Central memory CD8-positive, alpha-beta T cell (primary cell): ENCODE data around the gene DHRS7B.

Experiments
- ATAC-seq: fragments of 150-1000 bp; cut with Tn5 transposase; replicated peaks from 2 replicates; pipeline ENCODE4 v1.10.0; 2022; ENCODE audit warnings: mild to moderate bottlenecking, moderate FRiP score, moderate number of reproducible peaks; ENCODE audit not compliant: poor library complexity, severe bottlenecking; ENCODE audit errors: extremely low read depth
- DNase-seq, 2 donors: peaks; one replicate each; pipeline ENCODE4 v3.0.0; 2021; ENCODE audit warnings: low spot score in 2 of 2
- H3K27ac Mint-ChIP-seq: one replicate; pipeline ENCODE4 v1.8.0; 2022; ENCODE audit warnings: low read depth, mild to moderate bottlenecking, moderate library complexity, mixed read lengths
- H3K27me3 Mint-ChIP-seq: one replicate; pipeline ENCODE4 v1.8.0; 2022; ENCODE audit warnings: mixed read lengths
- H3K36me3 Mint-ChIP-seq: one replicate; pipeline ENCODE4 v1.8.0; 2022; ENCODE audit warnings: mild to moderate bottlenecking, moderate library complexity, mixed read lengths; ENCODE audit not compliant: insufficient read depth
- H3K4me1 Mint-ChIP-seq: one replicate; pipeline ENCODE4 v1.8.0; 2022; ENCODE audit warnings: mixed read lengths
- H3K4me3 Mint-ChIP-seq: one replicate; pipeline ENCODE4 v1.8.0; 2022; ENCODE audit warnings: mild to moderate bottlenecking, moderate library complexity, mixed read lengths
- H3K9me3 Mint-ChIP-seq: one replicate; pipeline ENCODE4 v1.8.0; 2022; ENCODE audit warnings: mixed read lengths

Gene DHRS7B

GRCh38 chr17:21165922-21166594, 39.3 kb downstream of the DHRS7B start:
- Mint-ChIP-seq H3K27ac (no peak overlapping the region), H3K9me3 (no peaks in the 10 kb centered on the region), H3K4me3 (no peak overlapping the region), H3K4me1 (peaks cover 9% of the 10 kb centered on the region), H3K27me3 (no peaks in the 10 kb centered on the region), H3K36me3 (no peaks in the 10 kb centered on the region)
- ATAC-seq (no peak), DNase-seq (no peak)

GRCh38 chr17:21166595-21167210, 39.9 kb downstream of the DHRS7B start:
- no peaks in the 10 kb centered on the region for H3K27me3 Mint-ChIP-seq
- no peak overlapping the region for H3K27ac Mint-ChIP-seq
- ATAC-seq, result no peak
- H3K9me3 Mint-ChIP-seq, result no peaks in the 10 kb centered on the region
- H3K4me1 Mint-ChIP-seq, result peaks cover 14% of the 10 kb centered on the region
- H3K36me3 Mint-ChIP-seq, result no peaks in the 10 kb centered on the region
- DNase-seq, result no peak
- no peak overlapping the region for H3K4me3 Mint-ChIP-seq

GRCh38 chr17:21167303-21167702, 40.5 kb downstream of the DHRS7B start:
- Mint-ChIP-seq H3K27me3 (no peaks in the 10 kb centered on the region), H3K4me3 (no peak overlapping the region), H3K9me3 (no peaks in the 10 kb centered on the region), H3K4me1 (peaks cover 18% of the 10 kb centered on the region), H3K36me3 (no peaks in the 10 kb centered on the region), H3K27ac (no peak overlapping the region)
- no peak for ATAC-seq
- DNase-seq, result no peak

- H3K36me3 Mint-ChIP-seq, result peaks cover 4% of the 10 kb centered on the region
- H3K4me1 Mint-ChIP-seq, result peaks cover 18% of the 10 kb centered on the region
- no peak overlapping the region for H3K4me3 Mint-ChIP-seq
- no peak for DNase-seq
- no peak overlapping the region for H3K27ac Mint-ChIP-seq
- no peak for ATAC-seq
- H3K9me3 Mint-ChIP-seq, result no peaks in the 10 kb centered on the region
- no peaks in the 10 kb centered on the region for H3K27me3 Mint-ChIP-seq
Measured at GRCh38 chr17:21168555-21168865, 41.7 kb downstream of the DHRS7B start.

GRCh38 chr17:21169496-21169895, 42.7 kb downstream of the DHRS7B start:
- no peak overlapping the region for H3K4me3 Mint-ChIP-seq
- no peaks in the 10 kb centered on the region for H3K27me3 Mint-ChIP-seq
- H3K9me3 Mint-ChIP-seq, result no peaks in the 10 kb centered on the region
- DNase-seq (no peak), ATAC-seq (no peak)
- H3K4me1 Mint-ChIP-seq, result peaks cover 18% of the 10 kb centered on the region
- H3K36me3 Mint-ChIP-seq, result peaks cover 4% of the 10 kb centered on the region
- no peak overlapping the region for H3K27ac Mint-ChIP-seq

GRCh38 chr17:21170809-21171208, 44.0 kb downstream of the DHRS7B start:
- DNase-seq (no peak), ATAC-seq (no peak)
- Mint-ChIP-seq H3K36me3 (peaks cover 4% of the 10 kb centered on the region), H3K27me3 (no peaks in the 10 kb centered on the region), H3K27ac (no peak overlapping the region), H3K9me3 (no peaks in the 10 kb centered on the region), H3K4me1 (peaks cover 18% of the 10 kb centered on the region), H3K4me3 (no peak overlapping the region)

- H3K4me3 Mint-ChIP-seq, result no peak overlapping the region
- H3K27me3 Mint-ChIP-seq, result no peaks in the 10 kb centered on the region
- ATAC-seq (no peak), DNase-seq (no peak)
- no peaks in the 10 kb centered on the region for H3K9me3 Mint-ChIP-seq
- no peak overlapping the region for H3K27ac Mint-ChIP-seq
- peaks cover 18% of the 10 kb centered on the region for H3K4me1 Mint-ChIP-seq
- H3K36me3 Mint-ChIP-seq, result peaks cover 4% of the 10 kb centered on the region
Measured at GRCh38 chr17:21171309-21171922, 44.7 kb downstream of the DHRS7B start.

- H3K27me3 Mint-ChIP-seq, result no peaks in the 10 kb centered on the region
- peaks cover 4% of the 10 kb centered on the region for H3K36me3 Mint-ChIP-seq
- ATAC-seq (no peak), DNase-seq (no peak)
- peaks cover 18% of the 10 kb centered on the region for H3K4me1 Mint-ChIP-seq
- H3K27ac Mint-ChIP-seq, result no peak overlapping the region
- no peaks in the 10 kb centered on the region for H3K9me3 Mint-ChIP-seq
- H3K4me3 Mint-ChIP-seq, result no peak overlapping the region
Measured at GRCh38 chr17:21171970-21172510, 45.3 kb downstream of the DHRS7B start.

GRCh38 chr17:21172846-21173245, 46.1 kb downstream of the DHRS7B start:
- ATAC-seq (no peak), DNase-seq (no peak)
- Mint-ChIP-seq H3K4me1 (peaks cover 13% of the 10 kb centered on the region), H3K27me3 (no peaks in the 10 kb centered on the region), H3K9me3 (no peaks in the 10 kb centered on the region), H3K27ac (no peak overlapping the region), H3K4me3 (no peak overlapping the region), H3K36me3 (peaks cover 4% of the 10 kb centered on the region)

- H3K36me3 Mint-ChIP-seq, result peaks cover 4% of the 10 kb centered on the region
- H3K27me3 Mint-ChIP-seq, result no peaks in the 10 kb centered on the region
- DNase-seq (no peak), ATAC-seq (no peak)
- H3K9me3 Mint-ChIP-seq, result no peaks in the 10 kb centered on the region
- H3K4me1 Mint-ChIP-seq, result peaks cover 13% of the 10 kb centered on the region
- H3K27ac Mint-ChIP-seq, result no peak overlapping the region
- no peak overlapping the region for H3K4me3 Mint-ChIP-seq
Measured at GRCh38 chr17:21173543-21173942, 46.8 kb downstream of the DHRS7B start.

- Mint-ChIP-seq H3K27ac (no peak overlapping the region), H3K4me3 (no peak overlapping the region), H3K27me3 (no peaks in the 10 kb centered on the region), H3K4me1 (peaks cover 13% of the 10 kb centered on the region), H3K9me3 (no peaks in the 10 kb centered on the region), H3K36me3 (peaks cover 7% of the 10 kb centered on the region)
- ATAC-seq, result no peak
- DNase-seq, result no peak
Measured at GRCh38 chr17:21174186-21174585, 47.4 kb downstream of the DHRS7B start.

- Mint-ChIP-seq H3K4me3 (no peak overlapping the region), H3K27me3 (no peaks in the 10 kb centered on the region), H3K27ac (no peak overlapping the region), H3K36me3 (peaks cover 7% of the 10 kb centered on the region), H3K4me1 (peaks cover 13% of the 10 kb centered on the region), H3K9me3 (no peaks in the 10 kb centered on the region)
- no peak for ATAC-seq
- DNase-seq, result no peak
Measured at GRCh38 chr17:21174713-21175112, 47.9 kb downstream of the DHRS7B start.

- no peak overlapping the region for H3K4me3 Mint-ChIP-seq
- H3K36me3 Mint-ChIP-seq, result peaks cover 7% of the 10 kb centered on the region
- no peaks in the 10 kb centered on the region for H3K27me3 Mint-ChIP-seq
- no peaks in the 10 kb centered on the region for H3K9me3 Mint-ChIP-seq
- peaks cover 2% of the 10 kb centered on the region for H3K4me1 Mint-ChIP-seq
- DNase-seq (no peak), ATAC-seq (no peak)
- H3K27ac Mint-ChIP-seq, result no peak overlapping the region
Measured at GRCh38 chr17:21176773-21177395, 50.1 kb downstream of the DHRS7B start.
